GM12865 (cell line): ENCODE measurements around the gene SAMD13.
"Not testable (repeated sequence)": the region's sequence is repeated elsewhere in the genome, so short reads cannot be mapped to it uniquely, and the experiment has no call there.

Experiments used
- DNase-seq: peaks from one replicate; pipeline ENCODE4 v3.0.0; 2010; ENCODE audit warnings: low read depth
- H3K4me3 ChIP-seq: 2 replicates; pipeline ENCODE4 v1.5.1; 2011; ENCODE audit warnings: mild to moderate bottlenecking, low read depth, low read length, control low read depth
- CTCF ChIP-seq: IDR thresholded peaks from 2 replicates; pipeline ENCODE4 v1.5.1; 2011; ENCODE audit warnings: low read length, control low read depth, low read depth, inconsistent platforms; ENCODE audit not compliant: insufficient read depth; ENCODE audit errors: missing control alignments

SAMD13 gene

GRCh38 chr1:84282780-84283333 is 18.7 kb upstream of the SAMD13 start:
- TF ChIP-seq CTCF: no peak
- H3K4me3 ChIP-seq: no peak overlapping the region
- no peak for DNase-seq

DNA sequence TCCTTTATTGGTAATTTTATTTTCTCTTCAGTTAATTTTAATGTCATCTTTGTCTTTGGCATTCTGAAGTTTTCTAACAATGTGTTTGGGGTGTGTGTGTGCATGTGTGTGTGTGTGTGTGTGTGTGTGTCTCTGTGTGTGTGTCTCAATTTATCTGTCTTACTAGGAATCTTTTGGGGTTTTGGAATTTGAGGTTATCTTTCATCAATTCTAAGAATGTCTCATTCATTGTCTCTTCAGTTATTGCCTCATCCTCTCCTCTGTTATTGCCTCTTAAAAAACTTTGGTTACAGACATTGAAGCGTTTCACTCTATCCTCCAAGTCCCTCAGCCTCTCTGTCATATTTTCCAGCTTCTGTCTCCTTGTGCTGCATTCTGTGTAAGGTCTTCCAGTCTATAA is 18.1 kb upstream of the SAMD13 start:
- no peak overlapping the region for H3K4me3 ChIP-seq
- no peak for DNase-seq
- no peak for TF ChIP-seq CTCF

- H3K4me3 ChIP-seq: no peak overlapping the region
- TF ChIP-seq CTCF: no peak
- no peak for DNase-seq
These were observed 15.4 kb upstream of the SAMD13 start for GRCh38 chr1:84286071-84286470.

DNA sequence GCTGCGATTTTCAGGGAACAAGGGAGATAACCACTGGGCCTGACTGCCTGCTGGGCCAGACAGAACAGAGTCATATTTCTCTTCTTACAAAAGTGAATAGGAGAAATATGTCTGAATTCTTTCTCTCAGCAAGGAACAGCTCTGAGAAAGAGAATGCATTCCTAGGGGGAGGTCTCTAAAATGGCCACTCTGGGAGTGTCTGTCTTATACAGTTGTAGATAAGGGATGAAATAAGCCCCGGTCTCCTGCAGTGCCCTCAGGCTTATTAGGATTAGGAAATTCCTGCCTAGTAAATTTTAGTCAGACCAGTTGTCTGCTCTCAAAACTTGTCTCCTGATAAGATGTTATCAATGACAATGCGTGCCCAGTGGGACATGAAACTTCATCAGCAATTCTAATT is 14.1 kb upstream of the SAMD13 start:
- not testable (repeated sequence) for H3K4me3 ChIP-seq

DNA sequence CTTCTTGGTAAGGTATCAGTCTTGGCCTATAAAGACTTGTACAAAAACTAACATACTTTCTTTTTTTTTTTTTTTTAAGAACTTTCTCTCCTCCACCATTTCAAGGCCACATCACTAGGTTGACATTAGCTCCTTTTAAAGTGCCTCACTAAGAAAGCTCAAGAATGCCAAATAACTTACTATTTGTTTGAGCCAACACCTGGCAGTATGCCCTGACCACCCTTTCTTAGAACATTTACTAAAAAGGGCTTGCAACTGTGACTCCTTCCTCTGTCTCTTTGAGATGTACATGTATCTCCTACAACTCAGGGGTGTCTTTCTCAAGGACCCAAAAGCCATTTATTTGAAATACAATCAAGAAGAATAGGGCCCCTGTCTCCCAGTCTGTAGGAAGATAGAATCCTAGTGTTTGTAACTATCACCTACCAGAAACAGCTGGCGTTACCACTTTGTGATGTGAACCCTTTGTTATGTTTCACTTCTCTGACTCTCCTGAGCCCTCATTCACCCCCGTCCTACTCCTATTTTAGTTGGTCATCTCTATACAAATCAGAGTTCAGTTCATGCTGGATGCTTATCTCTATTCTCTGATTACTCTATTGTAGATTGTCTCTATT is 12.2 kb upstream of the SAMD13 start:
- H3K4me3 ChIP-seq: no peak overlapping the region
- DNase-seq: no peak
- TF ChIP-seq CTCF: no peak

More for the DNA sequence above, 14.1 kb upstream of the SAMD13 start:
- DNase-seq: not testable (repeated sequence)

- no peak for DNase-seq
- TF ChIP-seq CTCF: no peak
- H3K4me3 ChIP-seq: no peak overlapping the region
These were observed 9.4 kb upstream of the SAMD13 start for GRCh38 chr1:84291882-84292655.

DNA sequence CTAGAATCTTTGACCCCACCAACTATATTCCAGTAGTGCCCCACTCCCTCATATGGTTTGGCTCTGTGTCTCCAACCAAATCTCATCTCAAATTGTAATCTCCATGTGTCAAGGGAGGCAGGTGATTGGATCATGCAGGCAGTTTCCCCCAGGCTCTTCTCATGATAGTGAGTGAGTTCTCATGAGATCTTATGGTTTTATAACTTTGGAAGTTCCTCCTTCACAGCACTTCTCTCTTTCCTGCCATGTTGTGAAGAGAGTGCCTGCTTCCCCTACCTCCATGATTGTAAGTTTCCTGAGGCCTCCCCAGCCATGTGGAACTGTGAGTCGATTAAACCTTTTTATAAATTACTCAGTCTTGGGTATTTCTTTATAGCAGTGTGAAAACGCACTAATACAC is 7.7 kb upstream of the SAMD13 start:
- DNase-seq: no peak
- TF ChIP-seq CTCF: no peak
- H3K4me3 ChIP-seq: no peak overlapping the region
